IPS-20b (cell line): ENCODE data around the gene CNST.
"Not testable (repeated sequence)": the region's sequence is repeated elsewhere in the genome, so short reads cannot be mapped to it uniquely, and the experiment has no call there.

Experiments used
- H3K27ac ChIP-seq: one replicate; pipeline ENCODE4 v1.5.1; 2013; ENCODE audit warnings: low read length
- H3K27me3 ChIP-seq: 2 replicates; pipeline ENCODE4 v1.6.1; 2013; ENCODE audit warnings: mild to moderate bottlenecking, low read length, inconsistent platforms; ENCODE audit not compliant: insufficient read depth
- H3K36me3 ChIP-seq: 2 replicates; pipeline ENCODE4 v1.6.1; 2013; ENCODE audit warnings: low read depth, mild to moderate bottlenecking, inconsistent platforms, low read length, moderate library complexity; ENCODE audit not compliant: insufficient read depth
- H3K4me1 ChIP-seq: 2 replicates; pipeline ENCODE4 v1.6.1; 2013; ENCODE audit warnings: mild to moderate bottlenecking, control low read depth, inconsistent platforms, low read length, moderate library complexity; ENCODE audit not compliant: insufficient read depth
- H3K4me3 ChIP-seq: 2 replicates; pipeline ENCODE4 v1.5.1; 2013; ENCODE audit warnings: mild to moderate bottlenecking, low read length, inconsistent platforms
- H3K9ac ChIP-seq: 2 replicates; pipeline ENCODE4 v1.6.1; 2013; ENCODE audit warnings: low read depth, mild to moderate bottlenecking, inconsistent platforms, low read length, moderate library complexity
- H3K9me3 ChIP-seq: 2 replicates; pipeline ENCODE4 v1.6.1; 2013; ENCODE audit warnings: mild to moderate bottlenecking, low read depth, low read length, inconsistent platforms; ENCODE audit not compliant: insufficient read depth

The CNST gene

DNA sequence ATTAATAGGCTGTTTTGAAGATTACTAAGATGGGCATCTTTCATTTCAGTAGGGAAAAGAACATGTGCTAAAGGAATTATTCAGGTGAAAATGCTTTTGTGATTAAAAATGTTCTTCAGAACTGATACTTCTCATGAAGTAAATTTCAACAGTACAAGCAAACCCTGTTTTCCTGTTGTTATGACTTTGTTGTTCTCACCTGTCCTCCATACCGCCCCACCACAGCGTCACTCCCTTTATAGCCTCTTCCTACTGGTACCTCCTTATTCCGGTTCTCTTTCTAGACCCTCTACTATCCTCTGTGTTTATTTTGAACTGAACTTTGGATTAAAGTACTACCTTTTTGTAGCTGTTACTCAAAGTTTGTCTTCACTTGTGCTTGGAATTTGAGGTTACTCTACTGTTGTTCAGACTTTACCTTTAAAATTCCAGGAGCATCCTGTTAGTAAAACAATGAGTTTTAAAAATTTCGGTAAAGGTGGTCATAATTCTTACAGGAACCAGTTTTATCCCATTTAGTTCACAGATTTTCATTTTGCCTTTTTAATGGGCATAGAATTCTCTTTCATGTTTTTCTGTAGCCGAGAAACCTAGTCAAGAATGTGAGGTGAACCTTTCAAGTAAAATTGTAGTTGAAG lies 10.9 kb downstream of the CNST start:
- Histone ChIP-seq H3K36me3 (no peaks in the 10 kb centered on the region), H3K4me3 (no peak overlapping the region), H3K9me3 (no peaks in the 10 kb centered on the region), H3K9ac (no peak overlapping the region), H3K27ac (no peak overlapping the region), H3K4me1 (no peaks in the 10 kb centered on the region), H3K27me3 (no peaks in the 10 kb centered on the region)

DNA sequence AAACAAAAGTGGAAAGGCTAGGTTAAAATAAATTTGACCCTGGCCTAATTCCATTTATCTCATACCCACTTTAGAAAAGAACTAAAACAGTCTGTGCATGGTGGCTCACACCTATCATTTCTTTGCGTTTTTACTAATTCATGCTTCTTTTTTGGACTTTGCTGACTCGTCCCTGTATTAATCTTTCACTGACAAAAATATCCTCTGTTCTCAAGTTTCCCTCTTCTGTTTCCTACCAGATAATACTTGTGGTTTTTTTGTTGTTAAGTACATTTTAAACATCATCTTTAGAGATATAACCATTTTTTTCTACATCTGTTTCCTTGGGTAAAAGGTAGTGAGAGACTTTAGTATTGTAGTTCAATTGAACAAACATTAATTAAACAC lies 11.5 kb downstream of the CNST start:
- no peak overlapping the region for H3K4me3 ChIP-seq
- H3K9ac ChIP-seq, result no peak overlapping the region
- H3K27ac ChIP-seq, result no peak overlapping the region
- no peaks in the 10 kb centered on the region for H3K4me1 ChIP-seq
- H3K36me3 ChIP-seq, result no peaks in the 10 kb centered on the region
- H3K27me3 ChIP-seq, result no peaks in the 10 kb centered on the region
- H3K9me3 ChIP-seq, result no peaks in the 10 kb centered on the region

DNA sequence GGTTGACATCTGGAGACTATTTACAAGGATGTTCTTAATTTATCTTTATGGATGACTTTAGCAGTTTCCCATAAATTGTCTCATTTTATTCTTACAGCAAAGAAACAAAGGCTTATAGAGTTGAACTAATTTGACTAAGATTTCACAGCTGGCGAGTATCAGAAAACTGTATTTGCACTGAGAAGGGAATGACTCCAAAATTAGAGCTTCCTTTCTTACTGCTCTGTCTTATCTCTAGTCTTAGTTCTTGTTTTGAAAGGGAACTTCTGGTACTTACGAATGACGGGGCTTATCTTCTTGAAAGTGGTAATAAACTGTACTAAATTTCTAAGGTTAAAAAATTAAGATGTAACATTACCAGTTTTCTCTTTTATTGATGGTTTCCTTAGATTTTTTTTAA lies 13.6 kb downstream of the CNST start:
- Histone ChIP-seq H3K27me3 (no peaks in the 10 kb centered on the region), H3K27ac (no peak overlapping the region), H3K4me1 (no peaks in the 10 kb centered on the region), H3K4me3 (no peak overlapping the region), H3K9ac (no peak overlapping the region), H3K36me3 (no peaks in the 10 kb centered on the region), H3K9me3 (no peaks in the 10 kb centered on the region)

DNA sequence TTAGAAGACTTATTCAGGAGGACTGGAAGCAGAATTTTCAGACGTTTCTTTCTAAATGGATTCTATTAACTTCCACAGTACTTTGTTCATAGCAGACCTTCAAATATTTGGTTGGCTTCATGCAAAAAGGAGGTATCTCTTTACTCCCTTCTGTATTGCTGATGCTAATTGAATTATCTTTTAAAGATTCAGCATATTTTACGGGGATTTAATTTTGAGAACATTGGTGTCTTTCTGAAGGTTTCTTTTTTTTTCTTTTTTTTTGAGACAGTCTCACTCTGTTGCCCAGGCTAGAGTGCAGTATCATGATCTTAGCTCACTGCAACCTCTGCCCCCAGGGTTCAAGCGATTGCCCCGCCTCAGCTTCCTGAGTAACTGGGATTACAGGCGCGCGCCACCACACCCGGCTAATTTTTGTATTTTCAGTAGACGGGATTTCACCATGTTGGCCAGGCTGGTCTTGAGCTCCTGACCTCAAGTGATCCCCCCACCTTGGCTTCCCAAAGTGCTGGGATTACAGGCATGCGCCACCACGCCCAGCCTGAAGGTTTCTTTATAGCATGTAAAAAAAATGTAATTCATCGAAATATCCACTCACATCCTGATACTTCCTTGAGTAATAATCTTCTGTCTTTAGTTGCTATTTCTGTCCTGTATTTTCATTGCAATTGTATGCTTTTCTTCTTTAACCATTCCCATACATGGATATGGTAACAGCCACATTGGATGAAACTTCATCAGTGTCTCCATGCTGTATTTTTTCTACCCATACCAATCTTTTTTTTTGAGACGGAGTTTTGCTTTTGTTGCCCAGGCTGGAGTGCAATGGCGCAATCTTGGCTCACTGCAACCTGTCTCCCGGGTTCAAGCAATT lies 14.5 kb downstream of the CNST start:
- Histone ChIP-seq H3K4me1 (no peaks in the 10 kb centered on the region), H3K27ac (no peak overlapping the region)

DNA sequence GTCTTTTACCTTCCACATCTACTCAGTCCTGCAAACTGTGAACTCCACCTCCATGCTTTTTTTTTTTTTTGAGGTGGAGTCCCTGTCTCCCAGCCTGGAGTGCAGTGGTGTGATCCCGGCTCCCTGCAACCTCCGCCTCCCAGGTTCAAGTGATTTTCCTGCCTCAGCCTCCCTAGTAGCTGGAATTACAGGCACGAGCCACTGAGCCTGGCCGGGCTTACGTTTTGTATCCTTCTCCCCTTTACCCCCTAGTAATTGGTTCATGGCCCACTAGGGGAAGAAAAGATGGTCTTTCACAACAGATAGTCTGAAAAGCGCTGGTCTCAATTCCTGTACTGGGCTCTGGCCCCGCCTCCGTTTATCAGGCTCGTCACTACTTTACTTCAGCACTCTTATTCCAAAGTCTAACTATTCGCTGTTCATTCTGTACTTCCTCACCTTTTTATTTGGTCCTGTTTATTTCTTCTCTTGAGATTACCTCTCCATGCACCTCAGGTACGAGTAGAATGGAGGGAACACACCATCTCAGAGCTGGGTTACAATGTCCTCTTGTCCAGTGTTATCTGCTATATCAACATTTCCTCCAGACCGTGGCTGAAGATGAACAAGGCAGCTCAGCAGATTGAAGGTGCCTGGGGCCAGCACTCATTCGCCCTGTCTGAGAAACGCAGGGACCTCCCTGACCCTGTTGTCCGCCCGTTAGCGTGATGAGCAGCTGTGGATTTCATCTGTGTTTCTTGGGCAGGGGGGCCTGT lies 16.2 kb downstream of the CNST start:
- H3K36me3 ChIP-seq, result no peaks in the 10 kb centered on the region
- H3K4me1 ChIP-seq, result no peaks in the 10 kb centered on the region
- H3K9me3 ChIP-seq, result no peaks in the 10 kb centered on the region
- no peak overlapping the region for H3K4me3 ChIP-seq
- no peak overlapping the region for H3K27ac ChIP-seq
- H3K9ac ChIP-seq, result no peak overlapping the region
- no peaks in the 10 kb centered on the region for H3K27me3 ChIP-seq

More for the DNA sequence above, 14.5 kb downstream of the CNST start:
- no peaks in the 10 kb centered on the region for H3K27me3 ChIP-seq
- H3K9ac ChIP-seq, result no peak overlapping the region
- no peaks in the 10 kb centered on the region for H3K9me3 ChIP-seq
- H3K36me3 ChIP-seq, result no peaks in the 10 kb centered on the region
- no peak overlapping the region for H3K4me3 ChIP-seq

DNA sequence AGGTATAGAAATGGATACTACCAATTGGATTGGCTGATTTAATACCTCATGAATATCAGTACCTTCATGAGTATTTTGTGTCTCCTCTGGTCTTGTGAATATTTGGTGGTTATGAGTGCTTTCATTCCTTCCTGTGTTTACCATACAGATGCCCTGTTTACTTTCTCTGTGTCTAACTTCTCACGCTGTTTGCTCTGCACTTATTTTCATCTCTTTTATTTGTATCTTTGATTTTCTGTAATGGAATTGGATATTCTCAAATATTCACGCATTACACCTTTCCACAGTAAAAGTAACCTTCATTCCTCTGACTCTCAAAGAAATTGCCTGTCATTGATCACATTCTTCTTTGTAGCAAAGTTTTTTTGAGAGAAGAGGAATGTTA lies 16.8 kb downstream of the CNST start:
- H3K9ac ChIP-seq, result no peak overlapping the region

DNA sequence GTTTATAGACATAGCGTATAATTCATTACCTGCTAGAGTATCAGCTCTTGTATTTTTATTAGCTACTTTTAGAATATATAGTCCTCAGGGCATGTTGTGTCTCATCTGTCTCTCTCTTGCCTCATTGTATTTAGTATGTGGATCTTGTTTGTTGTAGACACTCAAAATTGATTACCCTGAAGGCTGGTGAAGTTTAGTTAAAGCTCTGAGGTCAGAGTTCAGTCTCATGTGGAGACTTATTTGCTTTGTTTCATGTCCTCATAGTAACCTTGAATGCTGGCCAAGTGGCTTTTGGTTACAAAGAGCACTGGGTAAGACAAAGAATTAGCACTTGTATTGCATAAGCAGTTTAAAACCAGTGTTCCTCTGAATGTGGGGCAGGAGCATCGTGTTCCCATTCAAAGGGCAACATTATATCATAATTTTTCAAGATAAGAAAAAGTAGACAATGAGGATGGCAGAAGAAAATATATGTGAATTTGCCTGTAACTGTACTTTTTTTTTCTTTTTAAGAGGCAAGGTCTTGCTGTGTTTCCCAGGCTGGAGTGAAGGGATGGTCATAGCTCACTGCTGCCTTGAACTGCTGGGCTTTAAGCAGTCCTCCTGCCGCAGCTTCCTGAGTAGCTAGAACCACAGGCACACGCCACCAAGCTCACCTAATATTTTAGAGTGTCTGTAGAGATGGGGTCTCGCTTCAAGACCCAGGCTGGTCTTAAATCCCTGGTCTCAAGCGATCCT lies 17.4 kb downstream of the CNST start:
- H3K27me3 ChIP-seq, result no peaks in the 10 kb centered on the region
- no peaks in the 10 kb centered on the region for H3K36me3 ChIP-seq
- no peaks in the 10 kb centered on the region for H3K4me1 ChIP-seq
- no peak overlapping the region for H3K9ac ChIP-seq
- H3K4me3 ChIP-seq, result no peak overlapping the region
- H3K27ac ChIP-seq, result no peak overlapping the region
- H3K9me3 ChIP-seq, result no peaks in the 10 kb centered on the region

More for the DNA sequence above, 16.8 kb downstream of the CNST start:
- Histone ChIP-seq H3K4me1 (no peaks in the 10 kb centered on the region), H3K9me3 (no peaks in the 10 kb centered on the region), H3K27me3 (no peaks in the 10 kb centered on the region), H3K4me3 (no peak overlapping the region), H3K27ac (no peak overlapping the region), H3K36me3 (no peaks in the 10 kb centered on the region)

DNA sequence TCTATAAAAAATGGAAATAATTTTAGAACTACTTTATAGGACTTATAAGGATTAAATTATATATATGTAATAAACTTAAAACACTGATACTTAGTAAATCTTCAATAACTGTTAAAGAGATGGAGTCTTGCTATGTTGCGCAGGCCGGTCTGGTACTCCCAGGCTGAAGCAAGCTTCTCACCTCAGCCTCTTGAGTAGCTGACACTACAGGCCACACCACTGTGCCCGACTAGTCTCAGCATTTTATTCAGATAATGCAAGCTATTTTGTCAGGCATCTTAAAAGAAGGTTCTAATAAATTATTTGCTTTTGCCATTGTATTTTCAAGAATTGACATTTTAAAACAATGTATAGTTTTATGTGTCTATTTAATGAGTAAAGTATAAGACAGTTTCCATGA lies 20.8 kb downstream of the CNST start:
- no peak overlapping the region for H3K9ac ChIP-seq
- H3K4me1 ChIP-seq, result no peaks in the 10 kb centered on the region
- H3K4me3 ChIP-seq, result no peak overlapping the region
- no peaks in the 10 kb centered on the region for H3K27me3 ChIP-seq
- no peak overlapping the region for H3K27ac ChIP-seq
- no peaks in the 10 kb centered on the region for H3K9me3 ChIP-seq
- no peaks in the 10 kb centered on the region for H3K36me3 ChIP-seq

DNA sequence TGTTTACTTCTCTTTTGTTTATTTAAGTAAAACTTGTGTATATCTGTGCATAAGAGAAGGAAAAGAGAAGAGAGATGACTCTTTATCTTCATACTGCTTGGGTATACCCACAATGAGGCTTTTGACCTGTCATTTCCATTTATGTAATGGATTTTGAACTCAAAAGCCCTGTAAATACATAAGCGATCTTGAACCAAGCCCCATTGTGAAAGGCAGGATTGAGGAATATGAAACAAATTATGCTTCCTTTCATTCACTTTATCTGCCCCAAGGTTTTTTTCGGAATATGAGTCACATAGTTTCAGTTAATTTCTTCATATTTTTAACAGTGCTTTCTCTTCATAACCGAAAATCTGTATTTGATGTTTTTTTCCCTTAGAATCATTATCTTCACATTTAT lies 21.4 kb downstream of the CNST start:
- no peaks in the 10 kb centered on the region for H3K27me3 ChIP-seq
- H3K9ac ChIP-seq, result no peak overlapping the region
- H3K9me3 ChIP-seq, result no peaks in the 10 kb centered on the region
- H3K36me3 ChIP-seq, result no peaks in the 10 kb centered on the region
- no peaks in the 10 kb centered on the region for H3K4me1 ChIP-seq
- no peak overlapping the region for H3K27ac ChIP-seq
- no peak overlapping the region for H3K4me3 ChIP-seq

DNA sequence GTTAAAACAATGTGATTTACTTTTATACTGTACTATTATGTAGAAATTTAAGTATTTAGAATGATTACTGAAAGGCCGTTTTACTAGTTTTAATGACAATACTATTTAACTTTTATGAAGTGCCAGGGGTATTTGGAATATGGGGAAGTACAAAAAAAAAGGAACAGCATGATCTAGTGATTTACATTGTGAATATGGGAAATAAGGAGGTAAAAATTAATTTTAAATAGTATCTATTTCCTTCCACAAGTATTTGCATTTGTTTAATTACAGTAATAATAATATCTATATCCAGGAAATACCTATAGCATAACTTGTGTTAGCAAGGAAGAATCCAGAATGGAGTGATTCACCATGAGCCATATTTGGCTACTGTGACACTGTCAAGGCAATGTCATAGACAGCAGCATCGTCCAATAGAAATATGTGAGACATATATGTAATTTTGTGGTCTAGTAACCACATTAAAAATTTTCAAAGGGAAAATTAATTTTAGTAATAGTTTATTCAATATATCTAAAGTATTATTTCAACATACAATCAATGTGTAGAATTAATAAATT lies 22.0 kb downstream of the CNST start:
- no peaks in the 10 kb centered on the region for H3K4me1 ChIP-seq
- no peaks in the 10 kb centered on the region for H3K36me3 ChIP-seq
- H3K4me3 ChIP-seq, result no peak overlapping the region
- H3K9me3 ChIP-seq, result no peaks in the 10 kb centered on the region
- H3K9ac ChIP-seq, result no peak overlapping the region
- no peak overlapping the region for H3K27ac ChIP-seq
- H3K27me3 ChIP-seq, result no peaks in the 10 kb centered on the region

DNA sequence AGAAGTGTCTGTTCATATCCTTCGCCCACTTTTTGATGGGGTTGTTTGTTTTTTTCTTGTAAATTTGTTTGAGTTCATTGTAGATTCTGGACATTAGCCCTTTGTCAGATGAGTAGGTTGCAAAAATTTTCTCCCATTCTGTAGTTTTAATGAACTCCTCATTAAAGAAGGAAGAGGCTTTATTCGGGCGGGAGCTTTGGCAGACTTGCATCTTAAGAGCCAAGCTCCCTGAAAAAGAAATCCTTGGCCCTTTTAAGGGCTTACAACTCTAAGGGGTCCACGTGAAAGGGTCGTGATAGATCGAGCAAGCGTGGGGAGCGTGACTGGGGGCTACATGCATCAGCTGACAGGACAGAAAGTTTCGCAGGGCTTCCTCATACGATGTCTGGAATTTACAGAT lies 23.7 kb downstream of the CNST start:
- not testable (repeated sequence) for H3K36me3 ChIP-seq, H3K4me3 ChIP-seq, H3K9ac ChIP-seq, H3K27me3 ChIP-seq, H3K9me3 ChIP-seq, H3K27ac ChIP-seq, H3K4me1 ChIP-seq
